GM12873 (cell line): Measurements from ENCODE around the gene MED26.

Experiments used
- CTCF ChIP-seq: IDR thresholded peaks from 2 replicates; pipeline ENCODE4 v1.5.1; 2012; ENCODE audit warnings: low read depth, mild to moderate bottlenecking, moderate library complexity, low read length, control low read depth; ENCODE audit not compliant: insufficient read depth; ENCODE audit errors: missing control alignments

Gene MED26

GRCh38 chr19:16535381-16535780 lies 92.6 kb downstream of the MED26 start:
- no peak for TF ChIP-seq CTCF

GRCh38 chr19:16532440-16533234 lies 95.4 kb downstream of the MED26 start:
- TF ChIP-seq CTCF = no peak

- TF ChIP-seq CTCF = no peak
These were observed 96.7 kb downstream of the MED26 start for GRCh38 chr19:16531380-16531669.

GRCh38 chr19:16530540-16531379 lies 97.2 kb downstream of the MED26 start:
- no peak for TF ChIP-seq CTCF

GRCh38 chr19:16529466-16530144 lies 98.4 kb downstream of the MED26 start:
- no peak for TF ChIP-seq CTCF

GRCh38 chr19:16527971-16528521 lies 100.0 kb downstream of the MED26 start:
- peak; percentile 75 for TF ChIP-seq CTCF
